ENCODE data around the gene SCRN2. TPM values are rescaled to one million over a fixed set of nuclear protein-coding genes. Genes with fewer than 3 reads are reported as not detected.

The SCRN2 gene
- total RNA-seq, 1 experiment from 2014 or later: 24.0 TPM

GRCh38 chr17:47806913-47807255 lies 34.2 kb downstream of the SCRN2 start:
- no peak for DNase-seq (ENCODE audit: low read depth)

- no peak for DNase-seq (ENCODE audit: low read depth)
These were observed 34.8 kb downstream of the SCRN2 start for GRCh38 chr17:47806026-47806912.

GRCh38 chr17:47804461-47804860 lies 36.6 kb downstream of the SCRN2 start:
- DNase-seq (ENCODE audit: low read depth): no peak

- DNase-seq (ENCODE audit: low read depth): no peak
These were observed 37.3 kb downstream of the SCRN2 start for GRCh38 chr17:47803751-47804150.

- DNase-seq (ENCODE audit: low read depth): no peak
These were observed 37.9 kb downstream of the SCRN2 start for GRCh38 chr17:47803201-47803600.

GRCh38 chr17:47802341-47803022 lies 38.6 kb downstream of the SCRN2 start:
- peak; percentile 57 for DNase-seq (ENCODE audit: low read depth)

GRCh38 chr17:47801906-47802305 lies 39.2 kb downstream of the SCRN2 start:
- no peak for DNase-seq (ENCODE audit: low read depth)

- DNase-seq (ENCODE audit: low read depth): no peak
These were observed 39.8 kb downstream of the SCRN2 start for GRCh38 chr17:47801176-47801765.

GRCh38 chr17:47800686-47801085 lies 40.4 kb downstream of the SCRN2 start:
- no peak for DNase-seq (ENCODE audit: low read depth)

- DNase-seq (ENCODE audit: low read depth): peak; percentile 20
These were observed 43.3 kb downstream of the SCRN2 start for GRCh38 chr17:47797797-47798196.

GRCh38 chr17:47792979-47793378 lies 48.1 kb downstream of the SCRN2 start:
- no peak for DNase-seq (ENCODE audit: low read depth)

- DNase-seq (ENCODE audit: low read depth): no peak
These were observed 48.6 kb downstream of the SCRN2 start for GRCh38 chr17:47792457-47792856.

GRCh38 chr17:47791025-47791424 lies 50.0 kb downstream of the SCRN2 start:
- no peak for DNase-seq (ENCODE audit: low read depth)

GRCh38 chr17:47789611-47790561 lies 51.2 kb downstream of the SCRN2 start:
- DNase-seq (ENCODE audit: low read depth): peak; percentile 57

Other genes with a start within 250 kb of the SCRN2 start
- 279 and 297 TPM in 2 replicates for gene KPNB1, start 191.4 kb downstream of the SCRN2 start, total RNA-seq (2014; rRNA removed; shearing (Covaris generic))
- gene TBKBP1, start 147.1 kb downstream of the SCRN2 start, total RNA-seq (2014; rRNA removed; shearing (Covaris generic)): 1.3 and 2.6 TPM in 2 replicates
- not detected in 2 replicates for gene TBX21, start 108.0 kb downstream of the SCRN2 start, total RNA-seq (2014; rRNA removed; shearing (Covaris generic))
- 3.5 and 5.1 TPM in 2 replicates for gene OSBPL7, start 19.5 kb downstream of the SCRN2 start, total RNA-seq (2014; rRNA removed; shearing (Covaris generic))
- 39.9 and 41.5 TPM in 2 replicates for gene MRPL10, start 9.7 kb downstream of the SCRN2 start, total RNA-seq (2014; rRNA removed; shearing (Covaris generic))
- gene LRRC46, start 9.6 kb downstream of the SCRN2 start, total RNA-seq (2014; rRNA removed; shearing (Covaris generic)): 0.12 TPM in 1 of 2 replicates, not detected in the other
- gene SP6, start 9.9 kb upstream of the SCRN2 start, total RNA-seq (2014; rRNA removed; shearing (Covaris generic)): 0.79 and 1.5 TPM in 2 replicates
- 1.6 and 3.8 TPM in 2 replicates for gene SP2, start 55.0 kb upstream of the SCRN2 start, total RNA-seq (2014; rRNA removed; shearing (Covaris generic))
- 40.1 and 54.2 TPM in 2 replicates for gene PNPO, start 100.3 kb upstream of the SCRN2 start, total RNA-seq (2014; rRNA removed; shearing (Covaris generic))
- not detected in 2 replicates for gene PRR15L, start 116.6 kb upstream of the SCRN2 start, total RNA-seq (2014; rRNA removed; shearing (Covaris generic))
- 60.4 and 69.5 TPM in 2 replicates for gene CDK5RAP3, start 129.8 kb upstream of the SCRN2 start, total RNA-seq (2014; rRNA removed; shearing (Covaris generic))
- gene COPZ2, start 196.5 kb upstream of the SCRN2 start, total RNA-seq (2014; rRNA removed; shearing (Covaris generic)): 27.3 and 40.7 TPM in 2 replicates
- 44.3 and 68.7 TPM in 2 replicates for gene NFE2L1, start 207.1 kb upstream of the SCRN2 start, total RNA-seq (2014; rRNA removed; shearing (Covaris generic))

Data from M059J (cell line).